SU-DHL-6 (cell line): ENCODE results near the gene LELP1.
"Not testable (repeated sequence)": the region's sequence is repeated elsewhere in the genome, so short reads cannot be mapped to it uniquely, and the experiment has no call there.

Experiments
- H2AFZ ChIP-seq: fragments of 200-600 bp; sonication (generic); 2 replicates; pipeline ENCODE4 v1.6.1; 2014; ENCODE audit warnings: low read depth, mild to moderate bottlenecking, moderate library complexity, mixed read lengths, antibody characterized with exemption, low read length; ENCODE audit not compliant: severe bottlenecking
- H3F3A ChIP-seq: fragments of 200-600 bp; shearing (Covaris generic); 2 replicates; pipeline ENCODE4 v1.6.0; 2016; ENCODE audit warnings: antibody characterized with exemption, mild to moderate bottlenecking; ENCODE audit not compliant: insufficient read depth
- H3K27ac ChIP-seq: fragments of 200-600 bp; sonication (generic); 2 replicates; pipeline ENCODE4 v1.5.1; 2016; ENCODE audit warnings: low read depth, mild to moderate bottlenecking, low read length, moderate library complexity, mixed read lengths
- H3K27me3 ChIP-seq: fragments of 200-600 bp; sonication (generic), shearing (Covaris generic); 2 replicates; pipeline ENCODE4 v1.6.0; 2014; ENCODE audit warnings: mild to moderate bottlenecking, low read length
- H3K36me3 ChIP-seq: fragments of 200-600 bp; sonication (generic); 2 replicates; pipeline ENCODE4 v1.6.1; 2014; ENCODE audit warnings: mild to moderate bottlenecking, low read length, mixed read lengths
- H3K4me2 ChIP-seq: fragments of 300-600, 200-600 bp; shearing (Covaris generic), sonication (generic); 2 replicates; pipeline ENCODE4 v1.6.0; 2014; ENCODE audit warnings: low read length, low read depth, mild to moderate bottlenecking; ENCODE audit not compliant: poor library complexity, severe bottlenecking
- H3K4me3 ChIP-seq: fragments of 200-600 bp; sonication (generic); 2 replicates; pipeline ENCODE4 v1.5.1; 2014; ENCODE audit warnings: antibody characterized with exemption, low read length, mild to moderate bottlenecking, mixed read lengths; ENCODE audit not compliant: insufficient read depth, poor library complexity, severe bottlenecking
- H3K79me2 ChIP-seq: fragments of 200-600 bp; sonication (generic); 2 replicates; pipeline ENCODE4 v1.6.1; 2014; ENCODE audit warnings: mild to moderate bottlenecking, low read length, moderate library complexity; ENCODE audit not compliant: insufficient read depth
- H3K9ac ChIP-seq: fragments of 200-600 bp; sonication (generic); 2 replicates; pipeline ENCODE4 v1.7.0; 2014; ENCODE audit warnings: mild to moderate bottlenecking, low read length
- H3K9me2 ChIP-seq: fragments of 200-600 bp; sonication (generic); replicated peaks from 2 replicates; pipeline ENCODE4 v1.6.1; 2014; ENCODE audit warnings: low read length; ENCODE audit not compliant: insufficient read depth
- H3K9me3 ChIP-seq: fragments of 200-600 bp; sonication (generic); 2 replicates; pipeline ENCODE4 v1.6.1; 2014; ENCODE audit warnings: low read length, mixed read lengths; ENCODE audit not compliant: insufficient read depth
- H4K20me1 ChIP-seq: fragments of 200-600 bp; sonication (generic); 2 replicates; pipeline ENCODE4 v1.6.1; 2014; ENCODE audit warnings: low read depth, mild to moderate bottlenecking, antibody characterized with exemption, low read length, moderate library complexity, mixed read lengths
- EZH2phosphoT487 ChIP-seq: fragments of 200-600 bp; sonication (generic), shearing (Covaris generic); conservative IDR thresholded peaks from 2 replicates; pipeline ENCODE4 v1.6.1; 2018; ENCODE audit warnings: mild to moderate bottlenecking, antibody characterized with exemption, low read length, moderate library complexity, mixed read lengths
- TF ChIP-seq, protein P1 (sequence below): fragments of 200-600 bp; sonication (generic); IDR thresholded peaks from one replicate; pipeline ENCODE4 v1.5.1; 2017; ENCODE audit warnings: antibody characterized with exemption, mild to moderate bottlenecking, low read length, moderate library complexity; ENCODE audit not compliant: insufficient read depth, poor library complexity, severe bottlenecking

Gene LELP1

DNA sequence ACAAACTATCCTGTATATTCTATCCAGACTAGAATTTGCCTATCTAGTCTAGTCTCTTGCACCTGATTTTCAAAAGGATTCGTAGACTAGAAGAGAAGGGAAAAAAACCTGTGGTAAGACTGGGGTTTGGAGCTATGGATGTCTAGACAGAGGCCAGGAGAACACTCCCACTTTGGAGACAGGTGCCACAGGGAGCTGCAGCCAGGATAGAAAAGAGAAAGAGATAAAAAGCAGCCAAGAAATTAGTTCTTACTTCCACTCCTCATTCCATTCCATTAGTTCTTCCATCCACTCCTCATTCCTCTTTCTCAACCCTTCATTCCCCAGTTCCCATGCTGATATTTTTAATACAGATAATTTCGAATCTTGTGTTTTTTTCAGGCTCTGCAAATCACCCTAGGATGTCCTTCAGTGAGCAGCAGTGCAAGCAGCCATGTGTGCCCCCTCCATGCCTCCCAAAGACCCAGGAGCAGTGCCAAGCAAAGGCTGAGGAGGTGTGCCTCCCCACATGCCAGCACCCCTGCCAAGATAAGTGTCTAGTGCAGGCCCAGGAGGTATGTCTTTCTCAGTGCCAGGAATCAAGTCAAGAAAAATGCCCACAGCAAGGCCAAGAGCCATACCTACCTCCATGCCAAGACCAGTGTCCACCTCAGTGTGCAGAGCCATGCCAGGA, 14.7 kb downstream of the LELP1 start:
- Histone ChIP-seq H3K4me2 (no peak overlapping the region), H4K20me1 (no peaks in the 10 kb centered on the region), H3K79me2 (no peaks in the 10 kb centered on the region), H3K4me3 (no peak overlapping the region), H3K9ac (no peak overlapping the region), H3K9me2 (no peaks in the 10 kb centered on the region), H3K36me3 (no peaks in the 10 kb centered on the region), H3F3A (no peaks in the 10 kb centered on the region), H2AFZ (no peak overlapping the region), H3K27ac (no peak overlapping the region), H3K9me3 (no peaks in the 10 kb centered on the region), H3K27me3 (no peaks in the 10 kb centered on the region)
- TF ChIP-seq, protein P1, sequence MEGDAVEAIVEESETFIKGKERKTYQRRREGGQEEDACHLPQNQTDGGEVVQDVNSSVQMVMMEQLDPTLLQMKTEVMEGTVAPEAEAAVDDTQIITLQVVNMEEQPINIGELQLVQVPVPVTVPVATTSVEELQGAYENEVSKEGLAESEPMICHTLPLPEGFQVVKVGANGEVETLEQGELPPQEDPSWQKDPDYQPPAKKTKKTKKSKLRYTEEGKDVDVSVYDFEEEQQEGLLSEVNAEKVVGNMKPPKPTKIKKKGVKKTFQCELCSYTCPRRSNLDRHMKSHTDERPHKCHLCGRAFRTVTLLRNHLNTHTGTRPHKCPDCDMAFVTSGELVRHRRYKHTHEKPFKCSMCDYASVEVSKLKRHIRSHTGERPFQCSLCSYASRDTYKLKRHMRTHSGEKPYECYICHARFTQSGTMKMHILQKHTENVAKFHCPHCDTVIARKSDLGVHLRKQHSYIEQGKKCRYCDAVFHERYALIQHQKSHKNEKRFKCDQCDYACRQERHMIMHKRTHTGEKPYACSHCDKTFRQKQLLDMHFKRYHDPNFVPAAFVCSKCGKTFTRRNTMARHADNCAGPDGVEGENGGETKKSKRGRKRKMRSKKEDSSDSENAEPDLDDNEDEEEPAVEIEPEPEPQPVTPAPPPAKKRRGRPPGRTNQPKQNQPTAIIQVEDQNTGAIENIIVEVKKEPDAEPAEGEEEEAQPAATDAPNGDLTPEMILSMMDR, result no peak
- TF ChIP-seq EZH2phosphoT487, result no peak

DNA sequence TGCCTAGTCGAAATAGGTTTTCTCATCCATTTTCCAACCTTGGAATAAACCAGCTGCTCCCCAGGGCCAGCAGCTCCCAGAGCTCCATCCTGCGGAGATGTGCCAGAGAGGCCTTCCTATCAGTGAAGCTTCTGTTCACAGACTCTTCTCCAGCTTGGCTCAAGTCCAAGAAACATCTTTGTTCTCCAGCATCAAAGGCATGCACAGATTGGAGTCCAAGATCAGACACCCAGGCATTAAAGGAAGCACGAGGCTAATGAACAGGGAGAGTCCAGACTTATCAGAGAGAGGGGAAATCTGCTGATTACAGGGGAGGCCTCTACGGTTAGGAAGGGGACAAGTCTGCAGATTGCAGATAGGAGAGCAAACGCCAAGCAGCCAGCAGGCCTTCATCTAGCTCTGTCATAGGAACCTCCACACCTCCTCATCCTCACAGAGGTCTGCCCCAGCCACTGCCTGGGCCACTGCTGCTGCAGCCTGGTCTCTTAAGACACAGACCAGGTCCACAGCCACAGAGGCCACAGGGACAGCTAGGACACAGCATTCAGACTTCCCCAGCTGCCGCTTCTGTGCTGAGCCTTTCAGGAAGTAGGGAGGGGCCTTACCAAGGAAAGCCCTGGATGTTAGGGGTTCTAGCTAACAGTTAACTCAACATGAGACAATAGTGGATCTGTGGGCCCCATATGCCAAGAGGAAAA, 17.5 kb downstream of the LELP1 start:
- no peak for TF ChIP-seq EZH2phosphoT487
- TF ChIP-seq, protein P1, result no peak
- Histone ChIP-seq H3K9me3 (no peaks in the 10 kb centered on the region), H3K9ac (no peak overlapping the region), H3F3A (no peaks in the 10 kb centered on the region), H3K27ac (no peak overlapping the region), H3K9me2 (no peaks in the 10 kb centered on the region), H3K79me2 (no peaks in the 10 kb centered on the region), H3K27me3 (no peaks in the 10 kb centered on the region), H4K20me1 (no peaks in the 10 kb centered on the region), H2AFZ (no peak overlapping the region), H3K4me3 (no peak overlapping the region), H3K4me2 (no peak overlapping the region), H3K36me3 (no peaks in the 10 kb centered on the region)

DNA sequence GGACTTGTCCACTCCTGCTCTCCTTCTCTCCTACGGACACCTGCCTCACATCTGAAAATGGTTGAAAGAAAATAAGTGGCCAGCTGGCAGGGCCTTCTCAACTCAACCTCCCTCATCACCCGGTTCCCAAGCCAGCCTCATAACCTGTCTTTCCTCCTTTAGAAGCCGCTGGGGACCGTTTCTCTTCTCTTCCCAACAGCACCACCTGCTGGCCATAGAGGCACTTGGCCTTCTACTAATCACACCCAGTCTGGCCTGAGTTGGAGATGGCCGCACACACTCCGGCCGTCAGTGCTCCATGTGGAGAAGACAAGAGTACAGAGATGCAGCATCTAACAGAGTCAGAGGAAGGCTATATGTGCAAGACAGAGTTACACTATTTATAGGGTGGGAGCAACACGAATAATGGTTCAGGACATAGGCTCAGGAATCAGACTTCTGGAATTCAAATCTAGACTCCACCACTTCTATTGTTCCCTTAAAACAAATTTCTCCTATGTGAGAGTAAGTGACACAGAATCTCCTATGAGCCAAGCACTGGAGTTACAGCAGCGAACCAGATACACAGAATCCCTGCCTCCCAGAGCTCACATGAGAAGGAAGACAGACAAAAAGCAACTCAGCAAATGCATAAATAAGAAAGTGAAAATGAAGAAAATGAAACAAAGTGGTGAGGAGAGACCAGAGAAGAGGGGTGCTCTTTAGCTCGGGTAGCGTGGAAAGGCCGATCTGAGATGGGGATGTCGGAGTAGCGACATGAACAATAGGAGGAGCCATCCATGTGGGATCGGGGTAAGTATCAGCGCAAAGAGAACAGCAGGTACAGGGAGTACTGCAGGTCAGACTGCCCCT, 20.0 kb downstream of the LELP1 start:
- H4K20me1 ChIP-seq, H3K79me2 ChIP-seq, H3K9me2 ChIP-seq, H3F3A ChIP-seq, H3K9ac ChIP-seq, H3K36me3 ChIP-seq, H3K4me2 ChIP-seq, H3K27ac ChIP-seq, H3K4me3 ChIP-seq, H3K9me3 ChIP-seq, H2AFZ ChIP-seq, H3K27me3 ChIP-seq: not testable (repeated sequence)
- TF ChIP-seq, protein P1, result peak; percentile 67
